HT1080 (cell line): ENCODE data around the gene PRELP. TPM values are rescaled to one million over a fixed set of nuclear protein-coding genes. Genes with fewer than 3 reads are reported as not detected.

Experiments used
- total RNA-seq: library from RNA; depleted of rRNA; stranded (reverse); fragments of >200 nt; shearing (Covaris generic); gene quantifications from 2 replicates; pipeline ENCODE4 v1.2.3, GENCODE V29; 2014; rRNA removed

Gene PRELP
- total RNA-seq, 1 experiment from 2014 or later: 0.05 TPM

Other genes starting within 250 kb of the PRELP start
- gene CHIT1, start 246.1 kb upstream of the PRELP start, total RNA-seq: not detected in 2 replicates
- 10.9 and 11.8 TPM in 2 replicates for gene BTG2, start 170.3 kb upstream of the PRELP start, total RNA-seq
- 0.20 TPM in 1 of 2 replicates, not detected in the other for gene FMOD, start 124.7 kb upstream of the PRELP start, total RNA-seq
- not detected in 2 replicates for gene OPTC, start 18.3 kb downstream of the PRELP start, total RNA-seq
- 10.7 and 15.8 TPM in 2 replicates for gene ATP2B4, start 151.0 kb downstream of the PRELP start, total RNA-seq